HG02678 (cell line): ENCODE measurements around the gene GGT5.
"Not testable (repeated sequence)": the region's sequence is repeated elsewhere in the genome, so short reads cannot be mapped to it uniquely, and the experiment has no call there.

Experiments
- ATAC-seq: cut with Tn5 transposase; IDR thresholded peaks from one replicate; pipeline ENCODE4 v1.9.1; 2021; ENCODE audit warnings: mild to moderate bottlenecking, moderate library complexity; ENCODE audit not compliant: unreplicated experiment

The GGT5 gene

DNA sequence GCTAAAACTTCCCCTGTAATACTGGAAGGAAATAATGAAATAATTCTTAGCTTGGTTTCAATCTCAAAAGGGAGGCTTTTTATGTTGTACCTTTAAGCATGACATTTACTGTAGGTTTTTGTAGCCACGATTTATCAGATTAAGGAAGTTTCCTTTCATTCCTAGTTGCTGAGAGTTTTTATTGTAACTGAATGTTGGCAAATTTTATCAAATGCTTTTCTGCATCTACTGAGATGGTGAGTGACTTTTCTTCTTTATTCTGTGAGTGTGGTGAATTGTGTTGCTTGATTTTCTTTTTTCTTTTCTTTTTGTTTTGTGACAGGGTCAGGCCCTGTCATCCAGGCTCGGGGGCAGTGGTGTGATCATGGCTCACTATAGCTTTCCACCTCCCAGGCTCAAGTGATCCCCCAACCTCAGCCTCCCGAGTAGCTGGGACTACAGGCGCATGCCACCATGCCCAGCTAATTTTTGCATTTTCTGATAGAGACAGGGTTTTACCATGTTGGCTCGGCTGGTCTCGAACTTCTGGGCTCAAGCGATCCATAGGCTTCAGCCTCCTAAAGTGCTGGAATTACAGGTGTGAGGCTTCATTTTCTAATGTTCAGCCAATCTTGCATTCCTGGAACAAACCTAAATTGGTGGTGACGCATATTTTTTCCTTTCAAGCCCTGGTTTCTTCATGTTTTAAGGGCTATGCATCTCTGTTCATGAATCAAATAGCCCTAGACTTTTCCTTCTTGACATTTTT, 37.4 kb downstream of the GGT5 start:
- ATAC-seq = no peak

DNA sequence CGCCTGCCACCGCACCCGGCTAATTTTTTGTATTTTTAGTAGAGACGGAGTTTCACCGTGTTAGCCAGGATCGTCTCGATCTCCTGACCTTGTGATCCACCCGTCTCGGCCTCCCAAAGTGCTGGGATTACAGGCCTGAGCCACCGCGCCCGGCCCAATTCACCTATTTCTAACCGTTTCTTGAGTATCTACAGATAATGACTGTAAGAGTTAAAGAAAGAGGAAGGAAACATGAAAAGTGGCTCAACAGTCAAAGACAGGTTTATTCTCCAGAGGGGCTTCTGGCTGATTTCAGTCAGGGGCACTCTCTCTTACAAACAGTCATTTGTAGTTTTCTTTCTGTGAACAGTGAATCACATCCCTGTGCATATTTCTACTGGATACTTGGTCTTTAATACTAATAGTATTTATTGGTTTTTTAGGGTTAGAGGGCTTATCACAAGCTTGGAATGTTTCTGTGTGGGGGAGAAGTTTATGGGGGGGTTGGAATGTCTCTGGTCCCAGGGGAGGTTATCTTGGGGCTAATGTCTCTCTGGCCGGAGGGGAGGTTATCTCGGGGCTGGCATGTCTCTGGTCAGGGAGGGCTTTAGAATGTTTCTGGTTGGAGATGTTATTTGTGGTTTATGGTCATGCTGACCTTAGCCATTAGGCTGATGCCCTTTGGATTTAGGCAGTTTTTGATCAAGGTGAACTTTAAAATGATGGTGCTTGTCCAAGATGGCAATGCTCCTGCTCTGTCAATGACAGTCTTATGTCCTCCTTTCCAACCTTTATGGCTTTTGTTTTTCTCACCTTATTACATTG, 38.2 kb downstream of the GGT5 start:
- not testable (repeated sequence) for ATAC-seq

DNA sequence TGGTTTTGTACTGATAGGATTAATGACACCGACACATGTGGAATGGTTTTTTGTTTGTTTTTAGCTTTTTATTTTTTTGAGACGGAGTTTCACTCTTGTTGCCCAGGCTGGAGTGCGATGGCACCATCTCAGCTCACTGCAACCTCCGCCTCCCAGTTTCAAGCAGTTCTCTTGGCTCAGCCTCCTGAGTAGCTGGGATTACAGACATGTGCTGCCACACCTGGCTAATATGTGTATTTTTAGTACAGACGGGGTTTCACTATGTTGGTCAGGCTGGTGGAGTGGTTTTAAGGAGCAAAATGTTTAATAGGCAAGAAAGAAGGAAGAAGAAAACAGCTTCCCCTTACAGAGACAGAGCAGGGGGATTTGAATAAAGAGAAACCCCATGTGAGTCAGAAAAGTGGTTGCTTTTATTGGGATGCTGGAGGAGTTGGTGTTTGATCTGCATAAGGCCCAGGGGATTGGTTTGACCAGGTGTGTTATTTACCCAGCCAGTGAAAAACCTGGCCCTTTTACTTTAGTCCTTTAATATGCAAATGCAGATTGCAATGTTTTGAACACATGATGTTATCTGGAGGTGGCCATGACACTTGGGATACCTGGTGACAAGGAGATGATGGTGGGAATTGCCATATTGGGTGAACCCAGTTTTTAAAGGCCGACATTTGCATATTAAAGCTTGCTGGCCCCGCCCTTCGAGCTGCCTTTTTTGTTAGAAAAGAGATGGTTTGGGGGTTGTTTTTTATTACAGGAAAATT, 39.3 kb downstream of the GGT5 start:
- ATAC-seq = no peak

DNA sequence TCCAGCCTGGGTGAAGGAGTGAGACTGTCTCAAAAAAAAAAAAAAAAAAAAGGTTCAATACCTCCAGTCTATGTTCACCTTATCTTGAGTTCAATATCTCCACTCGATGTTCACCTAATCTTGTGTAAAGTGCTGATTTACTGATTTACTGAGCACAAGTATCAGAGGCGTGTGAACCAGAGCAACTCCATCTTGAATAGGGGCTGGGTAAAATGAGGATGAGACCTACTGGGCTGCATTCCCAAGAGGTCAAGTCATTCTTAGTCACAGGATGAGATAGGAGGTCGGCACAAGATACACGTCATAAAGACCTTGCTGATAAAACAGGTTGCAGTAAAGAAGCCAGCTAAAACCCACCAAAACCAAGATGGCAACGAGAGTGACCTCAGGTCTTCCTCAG, 41.0 kb downstream of the GGT5 start:
- not testable (repeated sequence) for ATAC-seq

DNA sequence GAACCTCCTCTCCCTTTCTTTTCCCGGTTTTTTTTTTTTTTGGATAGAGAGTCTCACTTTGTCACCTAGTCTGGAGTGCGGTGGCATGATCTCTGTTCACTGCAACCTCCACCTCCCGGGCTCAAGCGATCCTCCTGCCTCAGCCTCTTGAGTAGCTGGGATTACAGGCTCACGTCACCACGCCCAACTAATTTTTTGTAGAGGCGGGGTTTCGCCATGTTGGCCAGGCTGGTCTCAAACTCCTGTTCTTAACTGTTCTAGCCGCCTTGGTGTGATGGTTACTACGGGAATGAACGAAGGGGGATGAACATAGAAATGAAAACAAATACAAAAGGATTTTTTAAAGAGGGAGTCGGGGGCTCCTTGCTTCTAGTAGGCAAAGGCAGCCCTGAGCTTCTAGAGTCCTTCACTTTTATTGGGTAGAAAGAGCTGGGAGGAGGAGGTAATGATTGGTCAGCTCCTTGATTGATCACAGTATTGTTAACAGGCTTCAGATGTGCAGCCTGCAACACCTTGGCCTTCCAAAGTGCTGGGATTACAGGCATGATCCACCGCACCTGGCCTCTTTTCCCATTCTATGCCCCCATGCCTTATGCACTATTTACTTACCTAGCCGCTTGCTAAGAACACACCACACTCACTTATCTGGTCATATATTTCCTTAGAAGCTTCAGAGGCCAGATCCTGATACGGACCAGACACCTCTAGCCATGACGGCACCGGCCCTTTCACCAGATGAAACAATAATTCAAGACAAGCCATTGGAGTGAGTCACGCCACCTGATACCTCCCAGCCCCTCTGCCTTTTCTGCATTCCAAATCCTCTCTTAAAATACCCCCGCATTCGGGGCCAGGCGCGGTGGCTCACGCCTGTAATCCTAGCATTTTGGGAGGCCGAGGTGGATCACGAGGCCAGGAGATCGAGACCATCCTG, 42.9 kb downstream of the GGT5 start:
- no peak for ATAC-seq

DNA sequence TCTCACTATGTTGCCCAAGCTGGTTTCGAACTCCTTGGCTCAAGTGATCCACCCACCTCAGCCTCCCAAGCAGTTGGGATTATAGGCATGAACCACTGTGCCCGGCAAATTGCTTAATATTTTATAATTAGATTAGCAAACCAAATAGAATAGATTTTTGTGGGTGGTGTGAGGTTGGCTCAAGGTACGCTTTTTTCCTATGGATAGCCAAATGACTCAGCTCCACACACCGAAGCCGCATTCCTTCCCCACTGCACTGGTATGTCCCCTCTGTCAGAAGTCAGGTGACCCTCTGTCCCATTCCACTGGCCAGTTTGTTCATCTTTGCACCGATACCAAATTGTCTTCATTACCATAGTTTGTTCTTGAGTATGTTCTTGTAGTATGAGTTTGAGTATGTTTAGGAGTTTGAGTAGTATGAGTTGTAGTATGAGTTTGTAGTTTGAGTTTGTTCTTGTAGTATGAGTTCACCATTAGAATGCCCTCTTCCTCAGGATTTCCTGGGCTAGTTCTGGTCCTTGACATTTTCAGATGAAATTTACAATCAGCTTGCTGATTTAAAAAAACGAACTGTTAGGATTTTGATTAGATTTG, 44.2 kb downstream of the GGT5 start:
- ATAC-seq = no peak

DNA sequence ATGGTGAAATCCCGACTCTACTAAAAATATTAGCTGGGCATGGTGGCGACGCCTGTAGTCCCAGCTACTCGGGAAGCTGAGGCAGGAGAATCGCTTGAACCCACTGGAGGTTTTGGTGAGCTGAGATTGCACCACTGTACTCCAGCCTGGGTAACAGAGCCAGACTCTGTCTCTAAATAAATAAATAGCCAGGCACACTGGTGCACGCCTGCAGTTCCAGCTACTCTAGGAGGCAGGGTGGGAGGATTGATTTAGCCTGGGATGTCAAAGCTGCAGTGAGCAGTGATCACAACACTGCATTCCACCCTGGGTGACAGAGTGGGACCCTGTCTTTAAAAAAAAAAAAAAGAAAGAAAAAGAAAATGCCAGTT, 46.2 kb downstream of the GGT5 start:
- ATAC-seq = no peak

DNA sequence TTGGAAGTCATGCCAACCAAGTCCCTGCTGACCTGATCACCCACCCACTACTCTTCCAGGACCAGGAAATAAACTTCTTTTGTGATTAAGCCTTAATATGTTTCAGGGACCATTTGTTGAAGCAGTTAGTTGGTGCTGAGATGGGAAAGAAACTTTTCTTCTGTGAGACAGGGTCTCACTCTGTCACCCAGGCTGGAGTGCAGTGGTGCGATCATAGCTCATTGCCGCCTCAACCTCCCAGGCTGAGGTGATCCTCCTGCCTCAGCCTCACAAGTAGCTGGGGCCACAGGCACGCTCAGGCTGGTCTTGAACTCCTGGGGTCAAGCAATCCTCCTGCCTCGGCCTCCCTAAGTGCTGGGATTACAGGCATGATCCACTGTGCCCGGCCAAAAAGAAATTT, 53.0 kb downstream of the GGT5 start:
- ATAC-seq = no peak

DNA sequence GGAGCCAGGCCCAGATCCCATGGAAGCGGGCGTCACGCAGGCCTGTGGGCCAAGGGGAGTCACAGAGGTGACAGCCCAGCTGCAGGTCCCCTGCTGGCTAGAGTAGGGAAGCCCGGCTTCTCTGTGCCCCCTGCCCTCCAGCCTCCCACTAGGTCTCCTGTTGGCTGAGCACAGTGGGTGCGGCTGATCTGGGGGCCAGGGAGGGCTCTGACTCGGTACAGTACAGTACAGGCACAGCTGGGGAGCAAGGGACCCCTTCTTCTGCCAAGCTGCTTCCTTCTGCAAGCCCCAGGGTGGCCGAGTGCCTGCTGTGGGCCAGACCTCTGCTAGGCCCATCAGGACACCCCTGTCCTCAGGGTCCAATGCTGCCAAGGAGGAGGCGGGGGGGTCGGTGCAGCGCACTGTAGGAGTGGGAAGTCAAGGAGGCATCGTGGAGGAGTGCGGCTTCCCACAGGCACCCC, 53.5 kb downstream of the GGT5 start:
- no peak for ATAC-seq

DNA sequence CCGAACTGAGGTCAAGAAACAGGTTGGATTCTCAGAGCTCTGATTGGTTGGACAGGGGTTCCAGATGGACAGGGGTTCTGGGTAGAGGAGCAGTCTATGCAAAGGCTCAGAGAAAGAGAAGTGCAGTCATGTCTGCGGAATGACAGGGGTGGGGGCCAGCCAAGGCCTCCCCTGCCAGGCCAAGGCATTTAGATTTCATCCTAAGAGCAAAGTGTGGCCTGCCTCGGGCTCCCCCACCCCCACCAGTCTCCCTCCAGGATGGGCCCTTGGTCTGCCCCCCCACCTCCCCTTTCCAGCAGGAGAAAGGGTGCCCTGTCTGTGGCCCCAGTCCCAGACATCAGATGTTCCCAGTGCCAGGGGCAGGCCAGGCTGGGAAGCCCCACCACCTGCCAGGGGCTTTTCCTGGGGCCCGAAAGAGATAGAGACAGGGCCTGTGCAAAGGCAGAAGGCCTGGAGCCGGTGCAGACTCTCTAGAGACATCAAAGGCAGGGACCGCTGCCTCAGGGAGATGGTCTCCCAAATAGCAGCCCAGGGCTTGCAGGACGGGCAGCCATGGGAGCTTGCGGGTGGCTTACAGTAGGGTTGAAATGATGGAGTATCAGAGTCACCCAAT, 54.2 kb downstream of the GGT5 start:
- ATAC-seq = no peak

DNA sequence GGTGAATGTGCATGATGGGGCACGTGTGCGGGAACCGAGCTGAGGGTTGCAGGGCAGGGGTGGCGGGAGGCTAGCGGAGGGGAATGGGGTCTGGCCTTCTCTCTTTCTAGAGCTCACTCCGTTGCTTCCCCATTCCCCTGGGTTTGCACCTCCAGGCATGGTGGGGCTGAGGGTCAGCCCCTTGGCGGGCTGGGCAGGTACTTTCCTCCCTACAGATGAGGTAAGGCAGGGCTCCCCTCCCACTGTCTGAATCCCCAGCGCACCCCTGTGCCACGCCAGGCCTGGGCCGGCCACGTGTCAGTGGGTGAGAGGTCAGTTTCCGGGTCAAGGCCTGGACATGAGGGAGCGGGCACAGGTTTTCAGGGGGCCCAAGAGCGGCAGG, 54.7 kb downstream of the GGT5 start:
- ATAC-seq = no peak

DNA sequence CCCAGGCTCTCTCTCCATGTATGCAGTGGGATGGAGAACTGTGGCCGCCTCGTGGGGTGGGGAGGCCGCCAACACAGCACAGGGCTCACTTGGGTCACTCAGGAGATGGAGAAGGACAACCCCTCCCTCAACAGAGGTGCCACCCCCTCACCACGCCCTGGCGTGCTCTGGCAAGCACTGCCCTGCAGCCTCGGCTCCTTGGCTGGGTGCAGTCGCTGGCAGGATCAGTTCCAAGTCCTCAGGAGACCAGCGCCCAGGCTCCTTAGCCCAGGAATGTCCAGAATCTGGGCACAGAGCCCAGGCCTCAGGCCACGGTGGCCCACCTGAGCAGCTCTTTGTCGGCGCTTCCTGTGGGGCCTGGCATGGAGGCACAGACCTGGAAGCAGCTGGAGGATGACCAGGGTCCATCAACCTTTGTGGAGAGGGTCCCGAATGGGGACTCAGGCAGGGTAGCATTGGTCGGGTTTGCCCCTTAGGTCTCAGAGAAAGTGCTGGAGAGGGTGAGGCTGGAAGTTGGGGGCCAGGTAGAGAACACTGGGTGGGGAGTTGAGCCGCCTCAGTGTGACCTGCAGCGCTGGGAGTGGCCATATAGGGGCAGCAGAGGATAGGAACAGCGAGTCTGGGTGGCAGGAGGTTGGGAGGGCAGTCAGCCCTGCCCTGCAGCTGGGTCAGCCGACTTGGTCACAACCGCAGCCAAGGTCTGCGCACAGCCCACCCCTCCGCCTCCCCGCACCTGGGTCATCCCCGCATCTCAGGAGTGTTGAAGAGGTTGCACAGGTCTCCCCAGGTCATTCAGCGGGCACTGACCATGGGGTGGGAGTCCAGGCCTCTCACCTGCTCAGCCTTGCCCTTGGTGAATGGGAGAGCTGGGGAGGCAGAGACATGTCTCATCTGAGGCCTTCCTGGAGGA, 55.4 kb downstream of the GGT5 start:
- no peak for ATAC-seq

DNA sequence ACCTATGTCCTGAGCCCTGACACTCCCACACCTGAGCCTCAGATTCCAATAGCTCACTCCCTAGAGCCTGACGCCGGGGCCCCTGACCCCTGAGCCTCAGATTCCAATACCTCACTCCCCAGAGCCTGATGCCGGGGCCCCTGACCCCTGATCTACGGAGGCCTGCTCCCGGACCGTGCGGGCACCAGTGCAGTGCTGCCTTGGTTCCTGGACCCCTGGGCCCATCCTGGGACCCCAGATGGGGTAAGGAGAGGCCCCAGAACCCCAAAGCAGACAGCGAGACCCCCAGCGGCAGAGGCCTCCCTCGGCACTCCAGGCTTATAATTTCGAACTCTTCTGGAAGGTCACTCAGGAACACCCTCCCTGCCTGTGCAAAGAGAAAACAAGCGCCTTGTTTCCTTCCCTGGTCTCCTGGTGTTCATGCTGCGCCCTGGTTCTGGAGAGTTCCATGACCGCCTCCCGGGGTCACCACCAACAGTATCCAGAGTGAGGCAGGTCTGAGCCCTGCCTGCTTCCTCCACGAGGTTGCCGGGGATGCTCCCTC, 56.1 kb downstream of the GGT5 start:
- ATAC-seq = no peak

DNA sequence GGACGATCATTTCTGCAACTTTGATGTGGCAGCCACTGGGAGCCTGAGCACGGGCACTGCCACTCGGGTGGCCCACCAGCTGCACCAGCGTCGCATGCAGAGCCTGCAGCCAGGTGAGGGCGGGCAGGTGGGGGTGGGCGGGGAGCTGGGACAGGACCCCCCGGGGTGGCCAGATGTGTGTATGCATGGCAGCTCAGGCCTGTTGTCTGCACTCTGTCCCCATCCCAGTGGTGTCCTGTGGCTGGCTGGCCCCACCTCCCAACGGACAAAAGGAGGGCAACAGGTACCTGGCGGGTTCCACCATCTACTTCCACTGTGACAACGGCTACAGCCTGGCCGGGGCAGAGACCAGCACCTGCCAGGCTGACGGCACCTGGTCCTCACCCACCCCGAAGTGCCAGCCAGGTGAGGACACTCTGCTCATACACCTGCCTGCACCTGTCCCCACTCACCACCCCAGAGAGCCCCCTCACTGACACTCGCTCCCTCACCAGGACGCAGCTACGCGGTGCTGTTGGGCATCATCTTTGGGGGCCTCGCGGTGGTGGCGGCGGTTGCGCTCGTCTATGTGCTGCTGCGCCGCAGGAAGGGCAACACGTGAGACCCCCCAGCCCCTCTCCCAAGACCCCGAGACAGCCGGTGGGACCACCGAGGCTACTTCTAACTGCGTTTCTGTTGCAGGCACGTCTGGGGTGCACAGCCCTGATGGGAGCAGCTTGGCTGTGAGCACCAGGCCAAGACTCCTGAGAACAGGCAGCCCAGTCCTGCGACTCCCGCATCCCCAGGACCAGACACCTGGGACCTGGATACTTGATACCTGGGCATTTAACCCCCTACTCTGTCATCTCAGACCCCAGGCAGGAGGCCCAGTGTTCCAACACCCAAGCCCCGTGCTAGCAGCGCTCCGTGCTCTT, 56.9 kb downstream of the GGT5 start:
- no peak for ATAC-seq

DNA sequence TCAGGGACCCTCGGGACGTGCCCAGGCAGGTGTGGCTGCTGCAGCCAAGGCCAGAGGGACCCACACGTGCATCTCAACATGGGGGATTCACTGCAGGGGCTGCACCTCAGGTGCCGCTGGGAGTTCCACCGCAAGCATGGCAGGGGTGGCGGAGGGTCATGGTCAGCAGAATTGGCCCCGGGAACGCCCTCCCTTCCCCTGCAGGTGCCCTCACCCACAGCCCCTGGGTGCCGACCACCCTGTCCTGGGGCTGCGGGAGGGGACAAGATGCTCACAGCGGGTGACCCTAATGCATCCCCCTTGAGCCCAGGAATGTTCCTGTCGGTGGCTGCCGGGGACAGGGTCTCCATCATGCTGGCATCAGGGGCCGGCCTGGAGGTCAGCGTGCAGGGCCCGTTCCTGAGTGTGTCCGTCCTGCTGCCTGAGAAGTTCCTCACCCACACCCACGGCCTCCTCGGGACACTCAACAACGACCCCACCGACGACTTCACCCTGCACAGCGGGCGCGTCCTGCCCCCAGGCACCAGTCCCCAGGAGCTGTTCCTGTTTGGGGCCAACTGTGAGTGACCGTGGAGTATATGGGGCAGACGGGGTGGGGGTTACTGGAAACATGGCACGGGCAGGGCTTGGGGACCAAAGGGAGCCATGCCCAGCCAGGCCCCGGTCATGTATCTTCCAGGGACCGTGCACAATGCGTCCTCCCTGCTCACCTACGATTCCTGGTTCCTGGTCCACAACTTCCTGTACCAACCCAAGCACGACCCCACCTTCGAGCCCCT, 57.8 kb downstream of the GGT5 start:
- no peak for ATAC-seq

DNA sequence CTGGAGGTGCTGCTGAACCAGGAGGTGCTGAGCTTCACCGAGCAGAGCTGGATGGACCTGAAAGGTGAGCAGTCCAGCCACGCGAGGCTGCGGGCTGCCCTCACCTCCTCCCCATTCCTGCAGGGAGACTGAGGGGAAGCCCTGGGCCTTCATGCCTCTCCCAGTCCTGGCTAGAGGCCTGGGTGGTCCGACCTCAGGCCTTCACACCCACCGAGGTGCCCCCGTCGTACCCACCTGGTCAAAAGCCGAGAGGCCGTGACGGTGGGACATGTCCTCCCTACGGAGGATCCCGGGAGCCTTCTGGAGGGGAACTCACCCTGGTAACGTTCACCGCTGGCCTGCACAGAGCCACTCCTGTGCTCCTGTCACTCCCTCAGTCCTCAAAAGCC, 58.5 kb downstream of the GGT5 start:
- no peak for ATAC-seq
